PFSK-1 (cell line): ENCODE measurements around the gene RASGRF2.

Source experiments
- POLR2AphosphoS5 ChIP-seq: IDR thresholded peaks from 2 replicates; pipeline ENCODE4 v1.6.1; 2012; ENCODE audit warnings: low read depth, mild to moderate bottlenecking, control low read depth, low read length, moderate library complexity
- REST ChIP-seq, 2 experiments: IDR thresholded peaks; 2 replicates each; pipeline versions ENCODE4 v1.6.1 to v1.8.0; 2011 to 2012; ENCODE audit warnings: low read depth in 2 of 2, low read length in 2 of 2, control low read depth in 1 of 2, inconsistent platforms in 1 of 2, mild to moderate bottlenecking in 1 of 2, moderate library complexity in 1 of 2; ENCODE audit not compliant: insufficient read depth in 1 of 2
- SIN3A ChIP-seq: IDR thresholded peaks from 2 replicates; pipeline ENCODE4 v1.6.1; 2012; ENCODE audit warnings: mild to moderate bottlenecking, low read length, moderate library complexity, borderline replicate concordance; ENCODE audit not compliant: insufficient read depth
- TAF1 ChIP-seq: IDR thresholded peaks from 2 replicates; pipeline ENCODE4 v1.6.1; 2012; ENCODE audit warnings: low read length, control low read depth, borderline replicate concordance; ENCODE audit not compliant: insufficient read depth

- TF ChIP-seq REST (IDR thresholded peaks at IDR 0.05; ENCODE audit: insufficient read depth in 1 of 2, low read depth in 2 of 2, low read length in 2 of 2) (no peak), POLR2AphosphoS5 (no peak), SIN3A (no peak), TAF1 (no peak)
Measured at GRCh38 chr5:81075041-81075440, 114.9 kb downstream of the RASGRF2 start.
